HepG2 (cell line): ENCODE measurements around the gene BMP6. TPM values are rescaled to one million over a fixed set of nuclear protein-coding genes. Genes with fewer than 3 reads are reported as not detected.

Experiments
- ATAC-seq: fragments of 200-7000 bp; cut with Tn5 transposase; 3 replicates; pipeline ENCODE4 v1.9.1; 2020; ENCODE audit warnings: mild to moderate bottlenecking, moderate library complexity
- BruUV-seq: library from RNA; stranded (reverse); fragments of 400-500 nt; replicated peaks from 2 replicates; lab custom pipeline; 2021; lab: Mats Ljungman, UMichigan
- CTCF ChIA-PET: fragments of 300-600 bp; formaldehyde crosslinking; extraction: SDS; loops from one replicate; lab custom pipeline; 2021; ENCODE audit warnings: low total read pairs, inconsistent platforms, low intra/inter-chr PET ratio; lab: Yijun Ruan, JAX
- POLR2A ChIA-PET: fragments of 350-600 bp; sonication (Branson Sonifier 250); formaldehyde crosslinking; loops from one replicate; lab custom pipeline; 2020; ENCODE audit warnings: antibody characterized with exemption, inconsistent platforms; lab: Yijun Ruan, JAX
- DNase-seq: peaks from one replicate; pipeline ENCODE4 v3.0.0-alpha.2; 2015; ENCODE audit warnings: low spot score
- FAIRE-seq: peaks from 3 replicates; lab custom pipeline; 2011; peaks lifted over from hg19 to GRCh38; lab: Jason Lieb, UNC
- H2AFZ ChIP-seq: one replicate; pipeline ENCODE4 v1.6.1; 2011; ENCODE audit warnings: low read length, inconsistent platforms
- H3K27ac ChIP-seq: fragments of 300-600 bp; 3 replicates; pipeline ENCODE4 v1.8.0; 2011; ENCODE audit warnings: mixed run types, mild to moderate bottlenecking, mixed read lengths, low read length, inconsistent platforms; ENCODE audit not compliant: insufficient read depth; ENCODE audit errors: extremely low read length
- H3K27me3 ChIP-seq, 2 experiments: fragments of 200-600 bp in 1 of 2; 2 replicates in 1 of 2; 3 replicates in 1 of 2; pipeline versions ENCODE4 v1.6.0 to v1.8.0; 2011; ENCODE audit warnings: low read length in 2 of 2, mild to moderate bottlenecking in 2 of 2, moderate library complexity in 2 of 2, inconsistent platforms in 1 of 2; ENCODE audit not compliant: insufficient read depth in 2 of 2, control insufficient read depth in 1 of 2
- H3K36me3 ChIP-seq, 2 experiments: fragments of 200-600 bp in 1 of 2; replicated peaks in 1 of 2; 2 replicates in 1 of 2; 3 replicates in 1 of 2; pipeline versions ENCODE4 v1.5.1 to v1.8.0; 2011; ENCODE audit warnings: low read length in 2 of 2, inconsistent platforms in 1 of 2; ENCODE audit not compliant: insufficient read depth in 2 of 2, control insufficient read depth in 1 of 2
- H3K4me1 ChIP-seq: 2 replicates; pipeline ENCODE4 v1.5.1; 2012; ENCODE audit warnings: low read length, inconsistent platforms; ENCODE audit not compliant: insufficient read depth
- H3K4me2 ChIP-seq: 2 replicates; pipeline ENCODE4 v1.6.0; 2011; ENCODE audit warnings: low read depth, low read length, inconsistent platforms
- H3K4me3 ChIP-seq, 3 experiments: fragments of 200-600 bp in 1 of 3; sonication (generic), shearing (Covaris generic) in 1 of 3; replicated peaks in 1 of 3; 2 replicates each; pipeline ENCODE4 v1.5.1; 2011 to 2016; ENCODE audit warnings: low read length in 3 of 3, inconsistent platforms in 2 of 3, low read depth in 2 of 3, mild to moderate bottlenecking in 2 of 3, control low read depth in 1 of 3, mixed read lengths in 1 of 3; ENCODE audit not compliant: insufficient read depth in 1 of 3
- H3K79me2 ChIP-seq: one replicate; pipeline ENCODE4 v1.6.1; 2011; ENCODE audit warnings: low read length, inconsistent platforms; ENCODE audit not compliant: insufficient read depth
- H3K9ac ChIP-seq: 2 replicates; pipeline ENCODE4 v1.6.0; 2011; ENCODE audit warnings: mild to moderate bottlenecking, low read depth, low read length, inconsistent platforms; ENCODE audit not compliant: insufficient read depth
- H3K9me3 ChIP-seq: 2 replicates; pipeline ENCODE4 v1.5.1; 2012; ENCODE audit warnings: mild to moderate bottlenecking, low read length
- H4K20me1 ChIP-seq: 2 replicates; pipeline ENCODE4 v1.6.0; 2011; ENCODE audit warnings: inconsistent platforms, mild to moderate bottlenecking, low read length, moderate library complexity; ENCODE audit not compliant: insufficient read depth
- BCL3 ChIP-seq: sonication (generic); formaldehyde crosslinking; IDR thresholded peaks from 2 replicates; pipeline ENCODE4 v1.5.1; 2020; ENCODE audit warnings: mild to moderate bottlenecking, missing genetic modification reagents, moderate library complexity
- CHD2 ChIP-seq: IDR thresholded peaks from 2 replicates; pipeline ENCODE4 v1.6.1; 2011; ENCODE audit warnings: low read depth, low read length, improper control_type of control experiment
- EP300 ChIP-seq, 3 experiments: sonication (generic) in 1 of 3; formaldehyde crosslinking in 1 of 3; IDR thresholded peaks; 2 replicates each; pipeline versions ENCODE4 v1.5.1 to v1.6.1; 2011 to 2020; ENCODE audit warnings: low read depth in 2 of 3, low read length in 2 of 3, borderline replicate concordance in 1 of 3, improper control_type of control experiment in 1 of 3, mild to moderate bottlenecking in 1 of 3, missing genetic modification reagents in 1 of 3, moderate library complexity in 1 of 3
- FOSL2 ChIP-seq: sonication (generic); formaldehyde crosslinking; IDR thresholded peaks from 2 replicates; pipeline ENCODE4 v1.4.0; 2020; ENCODE audit warnings: missing genetic modification reagents
- MXI1 ChIP-seq: IDR thresholded peaks from 3 replicates; pipeline ENCODE4 v1.6.1; 2012; ENCODE audit warnings: low read depth, low read length, inconsistent platforms, borderline replicate concordance
- POGZ ChIP-seq: sonication (generic); formaldehyde crosslinking; IDR thresholded peaks from 2 replicates; pipeline ENCODE4 v1.4.0; 2020; ENCODE audit warnings: mild to moderate bottlenecking, missing genetic modification reagents
- SETDB1 ChIP-seq: sonication (generic); formaldehyde crosslinking; IDR thresholded peaks from 2 replicates; pipeline ENCODE4 v1.5.1; 2020; ENCODE audit warnings: missing genetic modification reagents, mild to moderate bottlenecking, borderline replicate concordance
- SP140L ChIP-seq: sonication (generic); formaldehyde crosslinking; IDR thresholded peaks from 2 replicates; pipeline ENCODE4 v1.4.0; 2020; ENCODE audit warnings: missing genetic modification reagents, borderline replicate concordance
- TSC22D2 ChIP-seq: sonication (generic); formaldehyde crosslinking; IDR thresholded peaks from 2 replicates; pipeline ENCODE4 v1.5.1; 2020; ENCODE audit warnings: missing genetic modification reagents, mild to moderate bottlenecking, borderline replicate concordance
- ZKSCAN8 ChIP-seq: IDR thresholded peaks from 2 replicates; pipeline ENCODE4 v1.6.1; 2016; ENCODE audit warnings: borderline replicate concordance, missing genetic modification reagents, missing compliant biosample characterization
- ZMYM3 ChIP-seq: sonication (generic); formaldehyde crosslinking; IDR thresholded peaks from 2 replicates; pipeline ENCODE4 v1.5.1; 2020; ENCODE audit warnings: mild to moderate bottlenecking, missing genetic modification reagents
- ZNF501 ChIP-seq: sonication (generic); formaldehyde crosslinking; IDR thresholded peaks from 2 replicates; pipeline ENCODE4 v1.5.1; 2020; ENCODE audit warnings: mild to moderate bottlenecking, moderate library complexity, missing genetic modification reagents
- ZNF572 ChIP-seq: sonication (generic); formaldehyde crosslinking; IDR thresholded peaks from 2 replicates; pipeline ENCODE4 v1.5.1; 2020; ENCODE audit warnings: mild to moderate bottlenecking, missing genetic modification reagents
- ZNF83 ChIP-seq: sonication (generic); formaldehyde crosslinking; IDR thresholded peaks from 2 replicates; pipeline ENCODE4 v1.4.0; 2020; ENCODE audit warnings: missing genetic modification reagents, mild to moderate bottlenecking, borderline replicate concordance
- WGBS: methylation state at CpG from one replicate; pipeline ENCODE4 v1.1.6; 2017; ENCODE audit warnings: low lambda C conversion rate; 5-methylcytosine and 5-hydroxymethylcytosine counted together
- in situ Hi-C: cut with HindIII; loops from 2 replicates; pipeline ENCODE4 v1.10.0; 2017; ENCODE audit warnings: low pct_unique_long_range_greater_than_20kb; ENCODE audit not compliant: extremely low pct_ligation_motif_present
- intact Hi-C: fragments of 100-400 bp; cut with micrococcal nuclease; formaldehyde crosslinking; loops from one replicate; pipeline ENCODE4 v1.10.0; 2022; ENCODE audit not compliant: unreplicated experiment
- polyA plus RNA-seq, 8 experiments: library from polyadenylated mRNA; depleted of rRNA in 3 of 8; stranded (reverse) in 7 of 8; unstranded in 1 of 8; fragments of >200 nt; fragmentation: Illumina TruSeq in 4 of 8; extraction: Trizol in 4 of 8; gene quantifications; 2 replicates each; pipeline versions ENCODE4 v1.2.1 to v1.2.3, GENCODE V29; 2011 to 2016; ENCODE audit warnings: low read depth in 4 of 8, missing spikeins in 1 of 8, mixed read lengths in 1 of 8; ENCODE audit not compliant: insufficient read depth in 1 of 8
- total RNA-seq, 5 experiments: library from RNA; depleted of rRNA; stranded (reverse); fragments of >200 nt; fragmentation: Illumina TruSeq; extraction: Trizol; gene quantifications; 2 replicates each; pipeline ENCODE4 v1.2.3, GENCODE V29; 2016; ENCODE audit warnings: low read depth in 1 of 5
- TF ChIP-seq, protein P1 (sequence below): IDR thresholded peaks from 2 replicates; pipeline ENCODE4 v1.4.0; 2020; ENCODE audit warnings: mild to moderate bottlenecking, missing genetic modification reagents
- TF ChIP-seq, protein P2 (sequence below): sonication (generic); formaldehyde crosslinking; IDR thresholded peaks from 2 replicates; pipeline ENCODE4 v1.4.0; 2020; ENCODE audit warnings: missing genetic modification reagents

The BMP6 gene
- total and polyA plus RNA-seq, 2 of the 13 experiments (the other 11 are each of a cell fraction or from before 2014, with no cell fraction given), result 0.09 to 0.18 TPM

DNA sequence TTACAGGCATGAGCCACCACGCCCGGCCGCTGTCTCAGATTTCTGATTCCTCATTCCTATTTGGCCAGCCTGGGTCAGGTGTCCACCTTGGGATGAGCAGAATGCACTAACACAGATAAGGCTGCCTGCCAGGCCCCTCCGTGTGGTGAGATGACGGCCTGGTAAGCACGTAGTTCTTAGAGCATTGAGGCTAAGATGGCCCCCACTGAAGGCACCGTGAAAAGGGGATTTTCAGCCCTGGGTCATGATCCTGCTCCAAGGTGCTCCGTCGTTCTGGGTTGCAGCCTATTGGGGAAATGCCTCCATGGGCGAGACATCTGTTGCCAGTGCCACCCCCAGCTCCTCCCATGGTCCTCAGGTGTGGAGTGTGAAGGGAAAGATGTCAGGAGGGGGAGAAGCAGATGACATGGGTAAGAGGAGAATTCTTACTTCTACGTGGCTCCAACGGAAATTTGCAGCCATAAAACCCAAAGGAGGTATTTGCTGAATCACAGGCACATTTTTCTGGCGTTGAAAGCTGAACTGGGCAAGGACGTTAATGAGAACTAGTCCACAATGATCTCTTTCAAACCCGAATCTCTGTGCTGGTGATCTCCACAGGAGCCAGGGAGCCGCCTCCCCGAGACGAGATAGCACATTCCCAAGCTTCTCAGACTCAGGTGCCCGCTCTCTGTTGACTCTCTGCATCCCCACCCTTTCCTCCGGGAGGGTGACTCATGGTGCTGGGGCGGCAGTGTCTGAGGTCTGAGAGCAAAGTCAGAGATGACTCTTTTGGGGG, 34.0 kb upstream of the BMP6 start:
- H3K4me2 ChIP-seq, result peak overlapping the region; percentile 54
- peak; percentile 88 for ATAC-seq
- H4K20me1 ChIP-seq, result no peaks in the 10 kb centered on the region
- intact Hi-C loops, result no loop called here
- no TSS peak for BruUV-seq
- in situ Hi-C loops, result no loop called here
- H3K4me1 ChIP-seq, result peaks cover 15% of the 10 kb centered on the region
- DNase-seq, result peak; percentile 78
- CTCF ChIA-PET, result no interaction called here
- POLR2A ChIA-PET, result no interaction called here
- 12% methylated on average over 21 of the region's 21 CpGs for whole genome bisulfite sequencing
- H3K36me3 ChIP-seq, result no peaks in the 10 kb centered on the region
- FAIRE-seq, result peak; percentile 71
- no peak overlapping the region for H2AFZ ChIP-seq
- no peak overlapping the region for H3K27ac ChIP-seq
- peaks cover 0 to 4% of the 10 kb centered on the region in 2 experiments; a peak in 1 of 5 replicates for H3K27me3 ChIP-seq
- peak overlapping the region in 1 of 3 experiments; percentile 38; a peak in 2 of 6 replicates for H3K4me3 ChIP-seq
- H3K79me2 ChIP-seq, result no peaks in the 10 kb centered on the region
- no peaks in the 10 kb centered on the region for H3K9me3 ChIP-seq
- 0 out of 2 replicates have a peak overlapping the region, but pooled peaks have one; percentile 7 for H3K9ac ChIP-seq
- TF ChIP-seq FOSL2 (CRISPR knock-in tag) (peak; percentile 95), ZNF501 (peak; percentile 41; the same call in 1 of the 2 replicates), SP140L (CRISPR knock-in tag) (no peak), TSC22D2 (no peak), EP300 (IDR thresholded peaks at IDR 0.05; ENCODE audit: low read depth in 2 of 2, low read length in 2 of 2) (0 out of 4 replicates have a peak, but pooled peaks of 1 of the 2 experiments have one; percentile 32), EP300 (CRISPR knock-in tag; IDR thresholded peaks at IDR 0.05; ENCODE audit: borderline replicate concordance) (peak; percentile 33; the same call in 1 of the 2 replicates), MXI1 (0 out of 3 replicates have a peak, but pooled peaks have one; percentile 20), ZNF572 (no peak), ZKSCAN8 (CRISPR knock-in tag) (no peak), CHD2 (no peak), POGZ (0 out of 2 replicates have a peak, but pooled peaks have one; percentile 18), ZNF83 (0 out of 2 replicates have a peak, but pooled peaks have one; percentile 59), ZMYM3 (no peak), BCL3 (CRISPR knock-in tag) (0 out of 2 replicates have a peak, but pooled peaks have one; percentile 31), SETDB1 (no peak)
- TF ChIP-seq, protein P1, sequence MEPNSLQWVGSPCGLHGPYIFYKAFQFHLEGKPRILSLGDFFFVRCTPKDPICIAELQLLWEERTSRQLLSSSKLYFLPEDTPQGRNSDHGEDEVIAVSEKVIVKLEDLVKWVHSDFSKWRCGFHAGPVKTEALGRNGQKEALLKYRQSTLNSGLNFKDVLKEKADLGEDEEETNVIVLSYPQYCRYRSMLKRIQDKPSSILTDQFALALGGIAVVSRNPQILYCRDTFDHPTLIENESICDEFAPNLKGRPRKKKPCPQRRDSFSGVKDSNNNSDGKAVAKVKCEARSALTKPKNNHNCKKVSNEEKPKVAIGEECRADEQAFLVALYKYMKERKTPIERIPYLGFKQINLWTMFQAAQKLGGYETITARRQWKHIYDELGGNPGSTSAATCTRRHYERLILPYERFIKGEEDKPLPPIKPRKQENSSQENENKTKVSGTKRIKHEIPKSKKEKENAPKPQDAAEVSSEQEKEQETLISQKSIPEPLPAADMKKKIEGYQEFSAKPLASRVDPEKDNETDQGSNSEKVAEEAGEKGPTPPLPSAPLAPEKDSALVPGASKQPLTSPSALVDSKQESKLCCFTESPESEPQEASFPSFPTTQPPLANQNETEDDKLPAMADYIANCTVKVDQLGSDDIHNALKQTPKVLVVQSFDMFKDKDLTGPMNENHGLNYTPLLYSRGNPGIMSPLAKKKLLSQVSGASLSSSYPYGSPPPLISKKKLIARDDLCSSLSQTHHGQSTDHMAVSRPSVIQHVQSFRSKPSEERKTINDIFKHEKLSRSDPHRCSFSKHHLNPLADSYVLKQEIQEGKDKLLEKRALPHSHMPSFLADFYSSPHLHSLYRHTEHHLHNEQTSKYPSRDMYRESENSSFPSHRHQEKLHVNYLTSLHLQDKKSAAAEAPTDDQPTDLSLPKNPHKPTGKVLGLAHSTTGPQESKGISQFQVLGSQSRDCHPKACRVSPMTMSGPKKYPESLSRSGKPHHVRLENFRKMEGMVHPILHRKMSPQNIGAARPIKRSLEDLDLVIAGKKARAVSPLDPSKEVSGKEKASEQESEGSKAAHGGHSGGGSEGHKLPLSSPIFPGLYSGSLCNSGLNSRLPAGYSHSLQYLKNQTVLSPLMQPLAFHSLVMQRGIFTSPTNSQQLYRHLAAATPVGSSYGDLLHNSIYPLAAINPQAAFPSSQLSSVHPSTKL (CRISPR knock-in tag), result peak; percentile 49; the same call in 1 of the 2 replicates
- TF ChIP-seq, protein P2, sequence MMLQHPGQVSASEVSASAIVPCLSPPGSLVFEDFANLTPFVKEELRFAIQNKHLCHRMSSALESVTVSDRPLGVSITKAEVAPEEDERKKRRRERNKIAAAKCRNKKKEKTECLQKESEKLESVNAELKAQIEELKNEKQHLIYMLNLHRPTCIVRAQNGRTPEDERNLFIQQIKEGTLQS (CRISPR knock-in tag), result peak; percentile 45; the same call in 1 of the 2 replicates
